NCI-H2107 treated with DMSO at 0.1 percent for 48 hours (cell line): ENCODE results near the gene CMYA5.
"Not testable (repeated sequence)": the region's sequence is repeated elsewhere in the genome, so short reads cannot be mapped to it uniquely, and the experiment has no call there.

ENCODE experiments used
- DNase-seq: peaks from one replicate; lab custom pipeline; 2025; ENCODE audit not compliant: unreplicated experiment; lab: John Stamatoyannopoulos, UW

Gene CMYA5

DNA sequence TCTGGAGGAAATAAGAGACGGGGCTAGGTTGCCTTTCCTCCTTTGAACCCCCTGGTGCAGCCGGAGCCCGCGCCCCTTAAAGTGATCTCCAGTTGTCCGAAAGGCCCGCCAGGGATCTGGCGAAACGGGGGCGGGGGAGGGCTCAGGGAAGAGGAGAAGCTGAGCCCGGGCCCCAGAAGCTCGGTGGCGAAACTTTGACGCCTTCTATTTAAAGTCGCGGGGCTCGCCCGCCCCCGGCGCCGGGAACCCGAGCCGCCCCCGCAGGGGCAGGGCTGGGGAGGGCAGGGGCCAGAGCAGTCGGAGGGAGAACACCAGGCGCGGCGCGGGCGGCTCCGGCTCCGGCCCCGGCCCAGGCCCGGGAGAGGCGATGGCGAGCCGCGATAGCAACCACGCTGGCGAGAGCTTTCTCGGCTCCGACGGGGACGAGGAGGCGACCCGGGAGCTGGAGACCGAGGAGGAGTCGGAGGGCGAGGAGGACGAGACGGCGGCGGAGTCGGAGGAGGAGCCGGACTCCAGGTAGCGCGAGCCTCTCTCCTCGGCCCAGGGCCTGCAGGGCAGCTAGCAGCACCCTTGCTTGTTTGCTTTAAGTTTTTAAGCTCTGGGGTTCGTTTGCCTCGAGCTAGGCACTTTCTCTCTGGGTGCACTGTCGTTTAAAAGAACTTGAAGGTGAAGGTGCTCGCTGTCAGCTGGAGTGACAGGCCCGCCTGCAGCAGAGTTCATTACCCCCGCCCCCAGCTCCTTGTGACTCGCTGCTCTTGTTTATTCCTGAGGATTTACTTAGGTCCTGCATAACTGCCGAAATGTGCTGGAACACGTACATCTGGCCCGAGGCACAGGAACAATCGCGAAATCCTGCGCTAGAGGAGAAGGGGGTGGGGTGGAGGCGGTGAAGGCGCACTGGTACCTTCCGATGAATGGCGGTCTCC lies at the start of gene CMYA5:
Gene CMYA5, plus strand, starts transcription at position 296 of the 926 bp plus-strand sequence. Its CDS starts 72 bp downstream, at position 368.
- DNase-seq = no peak

DNA sequence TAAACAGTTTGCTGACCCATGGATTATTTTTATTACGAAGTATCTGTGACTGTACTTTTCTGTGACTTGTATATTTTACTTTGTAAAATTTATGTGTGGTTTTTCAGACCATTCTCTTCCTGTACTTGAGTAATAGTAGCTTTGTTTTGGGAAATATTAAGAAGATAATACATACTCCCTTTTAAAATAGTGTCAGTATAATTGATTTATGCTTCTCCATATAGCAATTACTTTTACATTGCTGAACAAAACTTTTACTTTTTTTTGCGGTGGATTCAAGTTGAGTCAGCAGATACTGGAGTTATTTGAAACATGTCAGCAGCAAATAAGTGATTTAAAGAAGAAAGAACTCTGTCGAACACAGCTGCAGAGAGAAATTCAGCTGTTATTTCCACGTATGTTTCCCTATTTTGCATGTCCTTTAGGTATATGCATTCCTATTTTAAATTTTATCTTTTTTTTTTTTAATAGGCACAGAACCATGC lies 49.0 kb upstream of the CMYA5 start:
- DNase-seq = no peak

DNA sequence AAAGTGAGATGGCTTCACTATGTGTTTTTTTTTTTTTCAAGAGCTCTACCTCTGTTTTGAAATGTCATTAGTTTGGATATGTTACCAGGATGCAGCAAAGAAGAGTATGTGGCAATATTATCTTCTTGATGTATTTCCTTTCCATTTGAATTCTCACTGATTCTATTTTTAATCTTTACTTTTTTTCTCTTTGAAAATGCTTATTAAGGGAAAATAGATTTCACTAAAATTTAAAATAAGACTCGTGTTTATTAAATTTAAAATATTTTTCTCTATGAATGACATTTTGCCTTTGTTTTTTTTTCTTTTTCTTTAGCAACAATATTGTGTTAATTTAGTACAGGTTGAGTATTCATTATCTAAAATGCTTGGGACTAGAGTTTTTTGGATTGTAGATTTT lies 48.2 kb upstream of the CMYA5 start:
- DNase-seq = no peak

DNA sequence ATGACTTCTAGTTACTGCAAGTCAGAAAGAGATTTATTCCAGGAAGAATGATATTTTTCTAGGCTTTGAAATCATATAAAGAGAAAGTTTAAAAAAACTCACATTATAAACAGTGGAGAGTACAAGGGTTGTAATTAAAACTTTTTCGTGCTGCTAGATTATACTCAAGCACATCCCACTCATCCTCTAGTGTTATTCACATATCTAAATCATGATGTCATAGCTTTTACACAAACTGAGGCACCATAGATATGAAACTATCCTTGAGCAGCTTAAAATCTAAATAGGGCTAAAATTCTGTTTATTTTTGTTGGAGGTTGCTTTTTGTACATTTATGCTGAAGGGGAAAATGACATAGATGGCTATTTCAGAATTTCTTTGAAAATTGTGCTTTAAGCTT lies 47.4 kb upstream of the CMYA5 start:
- DNase-seq = no peak

DNA sequence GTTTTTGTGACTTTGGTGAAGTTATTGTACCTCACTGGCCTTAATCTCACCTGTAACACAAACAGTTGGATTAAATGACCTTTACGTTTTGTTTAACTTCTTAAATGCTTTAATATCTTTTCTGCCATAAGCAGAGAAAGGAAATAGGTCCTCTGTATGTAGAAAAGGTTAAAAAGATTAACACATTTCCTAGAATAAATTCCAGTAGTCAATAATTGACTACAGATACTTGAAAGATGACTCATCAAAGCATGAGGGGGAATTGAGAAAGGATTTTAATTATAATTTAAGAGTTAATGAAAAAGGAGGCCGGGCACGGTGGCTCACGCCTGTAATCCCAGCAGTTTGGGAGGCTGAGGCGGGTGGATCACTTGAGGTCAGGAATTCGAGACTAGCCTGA lies 35.8 kb upstream of the CMYA5 start:
- DNase-seq = no peak

DNA sequence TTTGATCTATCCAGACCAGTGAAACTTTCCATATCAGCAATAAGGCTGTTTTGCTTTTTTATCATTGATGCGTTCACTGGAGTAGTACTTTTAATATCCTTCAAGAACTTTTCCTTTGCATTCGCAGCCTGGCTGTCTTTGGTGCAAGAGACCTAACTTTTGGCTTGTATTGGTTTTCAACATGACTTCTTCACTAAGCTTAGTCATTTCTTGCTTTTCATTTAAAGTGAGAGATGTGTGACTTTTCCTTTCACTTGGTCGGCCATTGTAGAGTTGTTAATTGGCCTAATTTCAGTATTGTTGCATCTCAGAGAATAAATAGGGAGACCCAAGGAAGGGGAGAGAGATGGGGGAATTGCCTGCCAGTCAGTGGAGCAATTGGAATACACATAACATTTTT lies 26.4 kb upstream of the CMYA5 start:
- DNase-seq = no peak

DNA sequence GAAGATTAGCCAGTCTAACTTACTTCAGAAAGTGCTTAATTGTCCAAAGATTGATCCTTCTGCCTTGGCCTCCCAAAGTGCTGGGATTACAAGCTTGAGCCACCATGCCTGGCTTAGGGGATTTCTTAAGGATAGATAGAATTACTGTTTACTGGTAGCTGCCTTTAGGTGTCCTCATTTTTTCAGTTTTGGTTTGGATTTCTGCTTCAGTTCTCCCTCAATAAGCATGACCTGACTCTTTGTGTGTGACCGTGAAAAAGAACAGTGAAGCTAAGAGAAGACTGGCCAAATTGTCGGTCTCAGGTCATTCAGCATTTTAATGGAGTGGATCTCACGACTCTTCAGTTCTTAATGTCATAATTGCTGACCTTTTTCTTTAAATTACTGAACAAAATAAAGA lies 22.9 kb upstream of the CMYA5 start:
- no peak for DNase-seq

DNA sequence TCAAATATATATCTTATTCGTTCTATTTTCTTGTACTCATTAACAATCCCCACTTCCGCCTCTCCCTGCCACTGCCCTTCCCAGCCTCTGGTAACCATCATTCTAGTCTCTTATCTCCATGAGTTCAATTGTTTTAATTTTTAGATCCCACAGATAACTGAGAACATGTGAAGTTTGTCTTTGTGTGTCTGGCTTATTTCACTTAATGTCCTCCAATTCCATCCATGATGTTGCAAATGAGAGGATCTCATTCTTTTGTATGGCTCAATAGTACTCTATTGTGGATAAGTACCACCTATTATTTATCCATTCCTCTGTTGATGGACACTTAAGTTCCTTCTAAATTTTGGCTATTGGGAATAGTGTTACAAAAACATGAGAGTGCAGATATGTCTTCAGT lies 17.2 kb upstream of the CMYA5 start:
- DNase-seq = no peak

DNA sequence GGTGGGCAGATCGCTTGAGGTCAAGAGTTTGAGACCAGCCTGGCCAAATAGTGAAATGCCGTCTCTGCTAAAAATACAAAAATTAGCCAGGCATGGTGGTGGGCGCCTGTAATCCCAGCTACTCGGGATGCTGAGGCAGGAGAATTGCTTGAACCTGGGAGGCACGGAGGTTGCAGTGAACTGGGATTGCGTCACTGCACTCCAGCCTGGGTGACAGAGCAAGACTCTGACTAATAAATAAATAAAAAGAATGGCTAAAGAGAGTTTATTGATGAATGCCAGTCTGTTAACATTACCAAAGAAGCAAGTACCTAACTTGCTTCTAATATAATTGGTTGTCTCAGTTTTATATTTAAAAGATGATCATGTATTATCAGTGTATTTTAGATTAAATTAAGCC lies 13.3 kb upstream of the CMYA5 start:
- not testable (repeated sequence) for DNase-seq

DNA sequence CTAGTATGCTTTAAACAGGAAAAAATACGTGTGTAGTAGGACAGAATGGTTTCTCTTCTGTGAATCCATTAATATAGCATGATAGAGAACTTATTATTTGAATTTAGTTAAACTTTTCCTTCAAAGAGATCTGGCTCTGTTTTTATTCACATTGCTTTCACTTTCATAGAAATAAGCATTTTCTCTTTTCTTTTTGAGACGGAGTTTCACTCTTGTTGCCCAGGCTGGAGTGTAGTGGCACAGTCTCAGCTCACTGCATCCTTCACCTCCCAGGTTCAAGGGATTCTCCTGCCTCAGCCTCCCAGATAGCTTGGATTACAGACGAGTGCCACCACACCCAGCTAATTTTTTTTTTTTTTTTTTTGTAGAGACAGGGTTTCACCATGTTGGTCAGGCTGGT lies 7.5 kb upstream of the CMYA5 start:
- DNase-seq = not testable (repeated sequence)

DNA sequence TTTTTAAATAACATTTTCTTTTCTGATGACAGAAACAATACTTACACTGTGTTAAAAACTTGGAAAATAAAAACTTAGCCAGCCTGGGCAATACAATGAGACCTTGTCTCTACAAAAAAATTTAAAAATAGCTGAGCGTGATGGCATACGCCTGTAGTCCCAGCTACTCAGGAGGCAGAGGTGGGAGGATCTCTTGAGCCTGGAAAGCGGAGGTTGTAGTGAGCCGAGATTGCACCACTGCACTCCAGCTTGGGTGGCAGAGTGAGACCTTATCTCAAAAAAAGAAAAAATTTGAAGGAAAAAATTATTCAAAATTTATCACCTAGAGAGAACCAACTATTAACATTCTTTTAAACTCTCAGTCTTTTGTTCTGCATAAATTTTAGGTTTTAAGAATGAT lies 4.9 kb upstream of the CMYA5 start:
- DNase-seq = no peak

DNA sequence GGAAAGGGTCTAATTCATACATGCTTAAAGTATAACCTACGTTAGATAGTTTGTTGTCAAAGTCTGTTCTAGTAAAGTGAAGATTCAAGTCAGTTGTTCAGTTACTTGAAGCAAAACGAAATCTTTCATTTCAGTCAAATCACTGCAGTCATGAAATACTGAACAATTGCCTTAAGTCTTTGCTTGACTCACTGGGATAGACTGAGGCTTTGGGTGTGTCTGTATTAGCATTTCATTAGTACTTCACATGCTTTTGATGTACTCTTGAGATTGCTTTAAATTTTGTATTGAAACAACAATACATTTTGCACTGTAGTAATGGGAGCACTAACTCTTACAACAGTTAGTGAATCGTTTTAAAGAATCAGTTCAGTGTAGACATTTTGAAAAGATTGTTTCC lies 4.0 kb upstream of the CMYA5 start:
- DNase-seq = no peak

DNA sequence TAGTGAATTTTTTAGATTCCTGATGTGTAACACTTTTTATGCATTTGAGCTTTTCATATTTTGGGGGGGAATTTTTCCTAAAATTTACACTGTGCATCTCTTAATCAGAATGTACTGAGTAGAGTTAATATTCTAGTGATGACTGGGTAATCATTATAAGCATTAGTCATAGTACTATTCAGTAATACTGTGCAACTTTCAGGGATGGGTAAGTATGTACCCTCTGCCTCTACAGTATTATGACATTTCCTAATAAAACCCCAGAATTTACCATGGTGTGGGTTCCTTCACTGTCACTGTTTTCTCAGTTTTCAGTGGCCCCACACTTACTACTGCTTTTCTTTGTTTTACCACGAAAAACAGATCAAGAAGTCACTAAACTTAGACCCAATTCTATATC lies 2.8 kb upstream of the CMYA5 start:
- no peak for DNase-seq

DNA sequence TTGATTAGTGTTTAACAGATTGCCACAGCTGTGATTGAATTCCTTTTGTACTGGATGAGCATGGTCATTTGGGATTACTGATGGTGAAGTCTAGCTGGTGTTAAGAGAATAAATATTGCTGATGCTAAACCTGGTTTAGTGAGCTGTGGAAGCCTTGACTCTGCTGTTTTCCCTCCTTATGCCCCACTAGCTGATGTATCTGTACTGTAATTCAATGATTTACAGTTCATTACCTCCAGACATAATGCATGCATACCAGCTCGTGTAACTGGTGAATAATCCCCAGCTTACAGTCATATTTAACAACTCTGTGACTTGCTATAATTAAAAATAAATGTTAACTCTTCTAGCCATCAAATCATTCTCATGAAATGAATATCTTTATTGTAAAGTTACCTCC lies 1.7 kb upstream of the CMYA5 start:
- no peak for DNase-seq

DNA sequence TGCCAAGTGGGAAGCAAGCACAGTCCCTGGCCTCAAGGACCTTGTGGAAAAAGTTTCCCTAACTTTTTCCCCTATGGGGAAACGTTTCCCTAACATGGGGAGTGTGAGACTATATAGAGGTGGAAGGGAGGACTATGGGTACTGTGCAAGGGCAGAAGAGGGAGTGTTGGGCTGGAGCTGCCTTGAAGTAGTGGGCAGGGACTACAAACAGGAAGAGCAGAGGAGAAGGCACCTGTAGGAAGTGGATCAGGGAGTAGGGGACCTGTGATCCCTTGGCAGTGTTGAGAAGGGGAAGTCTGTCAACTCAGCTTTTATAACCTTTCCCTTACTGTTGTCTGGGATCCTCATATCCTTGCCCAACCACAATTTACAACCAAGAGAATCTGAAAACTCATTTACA lies 1.4 kb downstream of the CMYA5 start:
- DNase-seq = no peak

DNA sequence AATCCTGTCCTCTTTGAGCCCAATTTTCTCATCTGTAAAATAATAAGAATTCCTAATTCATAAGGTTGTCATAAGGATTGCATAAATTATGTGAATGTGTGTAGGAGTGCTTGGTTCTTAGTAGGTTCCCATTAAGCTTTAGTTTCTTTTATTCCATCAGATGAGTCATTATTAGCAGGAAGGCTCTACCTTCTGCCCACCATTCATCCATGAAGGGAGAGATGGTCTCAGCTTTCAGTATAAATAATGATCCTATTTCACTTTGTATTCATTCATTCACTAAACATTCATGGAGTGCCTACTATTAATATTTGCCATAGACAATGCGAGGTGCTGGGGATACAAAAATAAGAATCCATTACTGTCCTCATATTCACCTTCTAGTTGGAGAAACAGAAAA lies 3.0 kb downstream of the CMYA5 start:
- peak; percentile 0 for DNase-seq

DNA sequence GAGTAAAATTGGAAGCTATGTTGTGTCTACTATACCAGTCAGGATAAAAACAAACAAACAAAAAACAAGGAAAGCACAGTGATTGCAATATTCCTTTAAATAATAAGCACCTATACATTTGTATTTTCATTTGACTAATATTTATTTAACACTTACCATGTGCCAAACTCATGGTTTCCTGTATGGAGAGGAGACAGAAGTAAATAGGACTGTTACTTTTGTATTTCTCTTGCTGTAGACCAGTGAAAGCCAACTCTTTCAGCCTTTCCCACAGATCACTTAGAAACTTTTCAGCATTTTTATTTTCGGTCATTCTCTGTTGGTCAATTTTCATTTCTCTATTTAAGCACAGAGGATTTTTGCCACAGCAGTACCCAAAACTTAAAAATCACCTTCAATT lies 4.5 kb downstream of the CMYA5 start:
- DNase-seq = no peak

DNA sequence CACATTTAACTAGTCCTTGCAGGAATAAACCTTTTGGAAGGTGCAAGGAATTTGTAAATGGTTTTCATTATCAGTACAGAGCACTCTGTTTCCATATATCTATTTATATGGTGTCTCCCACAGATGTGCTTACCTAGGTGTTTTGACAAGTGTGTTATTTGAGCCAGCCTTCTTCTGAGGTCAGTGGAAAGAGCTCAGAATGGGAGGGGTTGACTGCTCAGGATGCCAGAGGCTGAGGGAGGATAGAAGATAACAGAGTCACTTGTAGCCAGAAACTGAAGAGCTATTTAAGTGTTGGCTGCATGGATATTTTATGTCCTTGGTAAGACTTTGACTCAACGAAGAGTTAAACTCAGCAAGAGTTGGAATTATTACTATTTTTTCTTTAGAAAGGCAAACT lies 5.0 kb downstream of the CMYA5 start:
- DNase-seq = peak; percentile 28

DNA sequence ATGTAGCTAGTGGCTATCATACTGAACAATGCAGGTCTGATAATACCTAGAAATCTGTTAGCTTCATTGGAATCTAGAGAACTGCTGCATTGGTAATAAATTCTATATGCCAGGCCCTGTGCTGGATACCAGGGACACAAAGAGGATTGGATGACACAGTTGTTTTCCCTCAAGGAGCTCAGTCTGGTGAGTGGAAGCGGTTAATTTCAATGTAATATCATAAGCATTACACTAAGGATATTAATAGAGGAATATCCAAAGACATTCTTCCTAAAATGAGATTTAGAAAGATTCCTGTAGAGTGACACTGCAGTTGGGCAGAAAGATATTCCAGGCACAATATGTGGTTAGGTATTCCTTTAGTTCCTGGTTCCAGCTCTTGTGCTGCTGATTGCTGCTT lies 5.9 kb downstream of the CMYA5 start:
- DNase-seq = no peak

DNA sequence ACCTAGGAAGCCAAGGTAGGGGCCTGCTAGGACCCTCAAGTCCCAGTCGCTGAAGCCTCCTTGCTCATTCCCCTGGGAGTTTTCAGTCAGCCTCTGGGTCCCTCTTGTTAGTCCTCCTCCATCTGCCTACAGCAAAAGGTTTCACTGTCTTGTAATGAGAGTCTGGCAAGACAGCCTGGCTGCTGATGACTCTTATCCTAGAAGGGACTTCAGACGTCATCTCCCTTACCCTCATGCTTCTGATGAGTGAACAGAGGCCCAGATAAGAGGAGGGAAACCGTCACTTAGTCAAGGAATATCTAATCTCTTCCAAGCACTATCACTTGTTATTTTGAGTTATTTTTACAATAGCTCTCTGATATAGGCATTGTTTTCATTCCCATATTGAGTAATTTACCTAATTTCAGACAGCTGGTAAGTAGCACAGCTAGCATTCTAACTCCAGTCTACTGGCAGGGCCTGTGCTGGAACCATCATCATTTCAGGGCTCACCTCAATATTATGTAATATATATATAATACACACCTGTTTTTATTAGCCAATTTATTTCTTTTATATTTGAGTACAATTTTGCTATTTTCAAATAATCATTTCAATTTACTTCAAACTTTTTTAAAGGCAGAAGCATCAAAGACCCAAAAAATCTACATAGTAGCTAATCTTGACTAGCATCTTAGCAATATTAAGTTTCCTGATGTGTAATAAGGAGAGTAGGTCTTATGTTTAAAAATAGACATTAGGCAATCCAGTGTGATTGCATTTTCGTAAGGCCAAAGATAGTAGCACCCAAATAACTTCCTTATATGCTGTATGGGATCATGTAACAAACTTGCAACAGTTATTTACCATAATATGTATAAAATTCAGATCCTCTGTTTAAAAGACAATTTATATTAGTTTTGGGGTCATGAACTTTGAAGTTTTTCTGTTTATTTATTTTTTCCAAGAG lies 7.9 kb downstream of the CMYA5 start:
- no peak for DNase-seq

DNA sequence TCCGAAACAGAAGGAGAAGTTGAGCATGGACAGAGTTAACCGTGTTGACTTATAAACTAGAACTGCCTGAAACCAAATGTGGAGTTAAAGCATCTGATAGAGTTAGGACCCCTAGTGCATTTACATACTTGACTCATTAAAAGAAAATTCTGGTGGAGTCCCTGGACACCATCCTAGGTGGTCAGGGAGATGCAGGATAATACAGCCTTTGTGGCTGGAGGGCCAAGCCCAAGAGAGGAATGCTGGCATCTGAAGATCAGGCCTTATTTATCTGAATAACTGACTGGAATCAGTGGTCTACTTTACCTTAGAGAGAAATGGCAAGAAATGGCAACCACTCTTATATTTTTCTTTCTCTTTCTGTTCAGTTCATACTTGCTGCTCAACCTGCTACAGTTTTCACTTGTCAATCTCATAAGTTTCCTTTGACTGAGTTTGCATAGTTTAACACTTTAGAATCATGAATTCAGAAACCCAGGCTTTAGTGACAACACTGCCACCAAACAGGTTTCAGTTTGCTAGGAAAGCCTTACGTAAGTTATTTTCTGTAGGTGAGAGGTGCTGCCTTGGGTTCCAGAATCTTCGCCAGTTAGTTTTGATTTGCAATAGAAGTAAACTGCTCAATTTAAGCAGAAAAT lies 10.2 kb downstream of the CMYA5 start:
- DNase-seq = no peak
